ENCODE data around the gene UBE3C.

Gene UBE3C

DNA sequence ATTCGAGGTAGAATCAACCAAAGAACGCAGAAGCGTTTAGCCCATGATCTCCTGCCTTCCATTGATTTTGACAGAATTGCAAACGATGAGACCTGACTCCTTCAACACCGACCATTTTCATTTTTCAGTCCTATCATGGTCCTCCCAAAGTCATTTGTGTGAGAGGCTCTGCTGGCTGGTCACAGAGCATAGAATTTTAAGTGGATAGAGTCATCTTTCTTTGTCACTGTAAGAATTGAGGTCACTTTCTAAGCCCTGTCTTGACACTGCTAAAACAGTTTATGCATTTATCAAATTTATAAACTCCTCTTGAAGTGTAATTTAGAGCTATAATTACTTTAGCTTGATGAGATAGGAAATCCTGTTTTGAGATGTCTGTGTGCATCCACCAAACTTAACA is 72.0 kb downstream of the UBE3C start:
- H3K9ac ChIP-seq (ENCODE audit: low read depth, low read length), result no peak overlapping the region
- no peaks in the 10 kb centered on the region for H3K9me3 ChIP-seq (ENCODE audit: control insufficient read depth, insufficient read depth, low read length)
- peaks cover 74% of the 10 kb centered on the region for H3K36me3 ChIP-seq (ENCODE audit: control insufficient read depth, insufficient read depth, low read length)
- no peak overlapping the region for H3K27ac ChIP-seq (ENCODE audit: low read depth, low read length)
- H3K4me1 ChIP-seq (ENCODE audit: control insufficient read depth, insufficient read depth, low read length), result no peaks in the 10 kb centered on the region
- no peak overlapping the region for H3K4me3 ChIP-seq (ENCODE audit: low read depth, low read length)
- H3K27me3 ChIP-seq (ENCODE audit: control insufficient read depth, insufficient read depth, low read length), result no peaks in the 10 kb centered on the region

DNA sequence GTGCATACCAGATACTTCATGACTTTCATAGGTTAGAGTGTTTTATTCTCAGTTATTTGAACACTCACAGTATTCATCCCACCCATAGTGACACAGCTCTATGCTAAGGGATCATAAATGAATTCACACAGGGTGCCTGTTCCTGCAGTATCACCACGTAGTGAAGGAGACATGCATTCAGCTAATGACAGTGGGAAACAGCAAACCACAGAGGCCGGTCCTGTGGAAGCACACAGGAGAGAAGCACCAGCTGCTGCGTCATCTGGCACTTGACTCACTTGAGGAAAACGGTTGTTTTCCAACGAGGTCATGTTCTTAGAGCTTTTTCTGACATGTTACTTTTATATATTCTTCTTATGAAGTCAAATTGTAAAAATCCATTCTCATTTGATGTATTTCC is 73.0 kb downstream of the UBE3C start:
- Histone ChIP-seq H3K36me3 (ENCODE audit: control insufficient read depth, insufficient read depth, low read length) (peaks cover 78% of the 10 kb centered on the region), H3K27ac (ENCODE audit: low read depth, low read length) (no peak overlapping the region), H3K9me3 (ENCODE audit: control insufficient read depth, insufficient read depth, low read length) (no peaks in the 10 kb centered on the region)

DNA sequence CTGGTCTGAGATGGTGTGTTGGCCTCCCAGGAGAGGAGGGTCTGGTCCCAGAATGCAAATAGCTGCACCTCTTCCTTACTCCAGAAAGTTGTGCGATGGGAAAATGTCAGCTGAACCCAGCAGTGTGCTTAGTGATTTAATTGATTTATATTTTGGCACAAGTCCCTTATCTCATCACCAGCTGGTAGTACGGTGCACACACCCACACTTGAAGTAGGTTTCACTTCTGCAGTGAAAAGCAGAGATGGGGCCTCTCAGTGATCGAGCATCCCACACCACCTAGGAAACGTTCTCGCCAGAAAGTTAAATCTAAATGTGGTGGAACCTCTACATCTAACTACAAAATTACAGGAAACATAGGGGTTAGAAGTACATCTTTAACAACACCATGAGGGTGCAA is 80.4 kb downstream of the UBE3C start:
- no peak overlapping the region for H3K27ac ChIP-seq (ENCODE audit: low read depth, low read length)

More for the DNA sequence above, 73.0 kb downstream of the UBE3C start:
- H3K4me1 ChIP-seq (ENCODE audit: control insufficient read depth, insufficient read depth, low read length), result no peaks in the 10 kb centered on the region
- H3K9ac ChIP-seq (ENCODE audit: low read depth, low read length), result no peak overlapping the region
- no peak overlapping the region for H3K4me3 ChIP-seq (ENCODE audit: low read depth, low read length)
- no peaks in the 10 kb centered on the region for H3K27me3 ChIP-seq (ENCODE audit: control insufficient read depth, insufficient read depth, low read length)

DNA sequence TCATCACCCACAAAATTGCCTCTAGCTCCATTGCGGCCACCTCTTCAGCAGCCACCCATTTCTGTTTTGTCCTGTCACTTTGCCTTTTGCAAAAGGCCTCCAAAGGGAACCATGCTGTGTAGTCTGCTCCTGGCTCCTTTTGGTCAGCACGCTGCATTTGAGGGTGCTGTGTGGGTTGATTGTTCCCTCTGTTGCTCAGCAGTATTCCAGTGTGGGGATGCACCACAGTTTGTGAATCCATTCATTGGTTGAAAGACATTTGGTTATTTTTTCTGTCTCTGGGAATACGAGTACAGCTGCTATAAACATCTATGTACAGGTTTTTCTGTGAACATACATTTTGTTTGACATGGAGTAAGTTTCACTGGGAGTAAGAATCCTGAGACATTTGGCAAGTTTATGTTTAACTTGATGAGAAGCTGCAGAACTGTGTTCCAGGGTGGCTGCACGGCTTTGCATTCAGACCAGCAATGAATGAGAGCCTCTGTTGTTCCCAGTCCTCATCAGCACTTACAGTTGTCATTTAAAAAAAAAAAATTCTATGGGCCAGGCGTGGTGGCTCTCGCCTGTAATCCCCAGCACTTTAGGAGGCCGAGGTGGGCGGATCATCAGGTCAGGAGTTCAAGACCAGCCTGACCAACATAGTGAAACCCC is 82.3 kb downstream of the UBE3C start:
- H3K27me3 ChIP-seq (ENCODE audit: control insufficient read depth, insufficient read depth, low read length), result no peaks in the 10 kb centered on the region
- H3K36me3 ChIP-seq (ENCODE audit: control insufficient read depth, insufficient read depth, low read length), result peaks cover 79% of the 10 kb centered on the region
- no peak overlapping the region for H3K9ac ChIP-seq (ENCODE audit: low read depth, low read length)
- H3K27ac ChIP-seq (ENCODE audit: low read depth, low read length), result no peak overlapping the region
- no peak overlapping the region for H3K4me3 ChIP-seq (ENCODE audit: low read depth, low read length)
- no peaks in the 10 kb centered on the region for H3K9me3 ChIP-seq (ENCODE audit: control insufficient read depth, insufficient read depth, low read length)
- no peaks in the 10 kb centered on the region for H3K4me1 ChIP-seq (ENCODE audit: control insufficient read depth, insufficient read depth, low read length)

More for the DNA sequence above, 80.4 kb downstream of the UBE3C start:
- no peaks in the 10 kb centered on the region for H3K9me3 ChIP-seq (ENCODE audit: control insufficient read depth, insufficient read depth, low read length)
- no peak overlapping the region for H3K9ac ChIP-seq (ENCODE audit: low read depth, low read length)
- no peaks in the 10 kb centered on the region for H3K27me3 ChIP-seq (ENCODE audit: control insufficient read depth, insufficient read depth, low read length)
- peaks cover 75% of the 10 kb centered on the region for H3K36me3 ChIP-seq (ENCODE audit: control insufficient read depth, insufficient read depth, low read length)
- no peaks in the 10 kb centered on the region for H3K4me1 ChIP-seq (ENCODE audit: control insufficient read depth, insufficient read depth, low read length)
- H3K4me3 ChIP-seq (ENCODE audit: low read depth, low read length), result no peak overlapping the region

DNA sequence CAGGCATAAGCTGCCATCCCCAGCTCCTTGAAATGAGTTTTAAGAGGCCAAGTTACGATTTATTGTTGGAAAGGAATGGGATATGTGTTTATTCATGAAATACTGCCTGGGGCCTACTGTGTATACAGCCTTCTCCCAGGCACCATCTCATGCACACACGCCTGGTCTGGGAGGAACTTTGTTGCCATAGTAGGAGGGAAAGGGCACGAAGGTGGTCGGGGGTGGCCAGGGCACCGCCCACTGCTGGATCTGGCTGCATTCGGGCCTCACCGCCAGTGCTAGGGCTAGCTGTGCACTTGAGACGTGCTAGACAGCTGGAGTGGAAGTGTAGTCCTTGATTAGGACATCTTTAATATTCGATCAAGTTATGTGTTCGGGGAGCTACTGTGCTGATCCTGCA is 84.0 kb downstream of the UBE3C start:
- Histone ChIP-seq H3K4me3 (ENCODE audit: low read depth, low read length) (no peak overlapping the region), H3K4me1 (ENCODE audit: control insufficient read depth, insufficient read depth, low read length) (no peaks in the 10 kb centered on the region), H3K27ac (ENCODE audit: low read depth, low read length) (no peak overlapping the region), H3K36me3 (ENCODE audit: control insufficient read depth, insufficient read depth, low read length) (peaks cover 78% of the 10 kb centered on the region), H3K9ac (ENCODE audit: low read depth, low read length) (no peak overlapping the region), H3K9me3 (ENCODE audit: control insufficient read depth, insufficient read depth, low read length) (no peaks in the 10 kb centered on the region), H3K27me3 (ENCODE audit: control insufficient read depth, insufficient read depth, low read length) (no peaks in the 10 kb centered on the region)

DNA sequence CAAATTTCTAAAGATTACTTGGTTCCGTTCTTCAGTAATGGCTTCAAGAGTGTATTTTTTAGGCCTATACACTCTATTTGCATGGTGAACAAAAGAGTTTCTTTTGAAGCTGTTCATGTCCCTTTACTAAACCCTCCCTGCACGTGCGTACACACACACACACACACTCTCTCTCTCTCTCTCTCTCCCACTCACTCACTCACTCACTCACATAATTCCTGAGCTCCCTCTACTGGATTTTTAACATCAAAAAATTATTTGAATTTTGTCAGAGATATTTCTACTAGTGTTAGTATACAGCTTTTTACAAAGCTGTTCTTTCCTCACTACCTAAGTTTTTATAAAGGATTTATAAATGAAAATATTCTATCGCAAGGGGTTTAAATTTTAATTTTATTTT is 85.9 kb downstream of the UBE3C start:
- peaks cover 75% of the 10 kb centered on the region for H3K36me3 ChIP-seq (ENCODE audit: control insufficient read depth, insufficient read depth, low read length)
- no peak overlapping the region for H3K27ac ChIP-seq (ENCODE audit: low read depth, low read length)

DNA sequence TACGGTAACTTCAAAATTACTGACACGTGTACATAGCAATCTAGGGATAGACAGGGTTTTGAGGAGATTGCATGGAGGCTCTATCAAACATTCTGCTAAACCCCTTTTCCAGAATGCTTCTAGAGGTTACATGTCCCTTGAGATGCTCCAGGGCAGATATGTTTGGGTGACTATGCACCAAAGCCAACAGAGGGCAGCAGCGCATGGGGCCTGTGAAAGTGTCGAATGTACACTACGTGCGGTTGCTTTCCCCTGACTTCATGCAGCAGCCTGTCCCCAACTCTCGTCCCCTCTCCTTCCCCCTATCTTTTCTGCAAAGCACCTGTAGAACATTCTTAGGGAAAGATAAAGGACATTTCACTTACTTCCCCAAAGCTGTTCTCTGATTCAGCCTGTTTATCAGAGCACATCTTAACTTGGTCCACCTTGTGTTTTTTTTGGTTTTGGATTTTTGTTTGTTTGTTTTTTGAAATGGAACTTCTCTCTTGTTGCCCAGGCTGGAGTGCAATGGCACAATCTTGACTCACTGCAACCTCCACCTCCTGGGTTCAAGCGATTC is 90.2 kb downstream of the UBE3C start:
- Histone ChIP-seq H3K36me3 (ENCODE audit: control insufficient read depth, insufficient read depth, low read length) (peaks cover 85% of the 10 kb centered on the region), H3K27ac (ENCODE audit: low read depth, low read length) (no peak overlapping the region), H3K9ac (ENCODE audit: low read depth, low read length) (no peak overlapping the region), H3K4me3 (ENCODE audit: low read depth, low read length) (no peak overlapping the region), H3K27me3 (ENCODE audit: control insufficient read depth, insufficient read depth, low read length) (no peaks in the 10 kb centered on the region), H3K9me3 (ENCODE audit: control insufficient read depth, insufficient read depth, low read length) (no peaks in the 10 kb centered on the region), H3K4me1 (ENCODE audit: control insufficient read depth, insufficient read depth, low read length) (no peaks in the 10 kb centered on the region)

More for the DNA sequence above, 85.9 kb downstream of the UBE3C start:
- H3K4me1 ChIP-seq (ENCODE audit: control insufficient read depth, insufficient read depth, low read length), result no peaks in the 10 kb centered on the region
- no peaks in the 10 kb centered on the region for H3K9me3 ChIP-seq (ENCODE audit: control insufficient read depth, insufficient read depth, low read length)
- H3K27me3 ChIP-seq (ENCODE audit: control insufficient read depth, insufficient read depth, low read length), result no peaks in the 10 kb centered on the region
- no peak overlapping the region for H3K4me3 ChIP-seq (ENCODE audit: low read depth, low read length)
- no peak overlapping the region for H3K9ac ChIP-seq (ENCODE audit: low read depth, low read length)

DNA sequence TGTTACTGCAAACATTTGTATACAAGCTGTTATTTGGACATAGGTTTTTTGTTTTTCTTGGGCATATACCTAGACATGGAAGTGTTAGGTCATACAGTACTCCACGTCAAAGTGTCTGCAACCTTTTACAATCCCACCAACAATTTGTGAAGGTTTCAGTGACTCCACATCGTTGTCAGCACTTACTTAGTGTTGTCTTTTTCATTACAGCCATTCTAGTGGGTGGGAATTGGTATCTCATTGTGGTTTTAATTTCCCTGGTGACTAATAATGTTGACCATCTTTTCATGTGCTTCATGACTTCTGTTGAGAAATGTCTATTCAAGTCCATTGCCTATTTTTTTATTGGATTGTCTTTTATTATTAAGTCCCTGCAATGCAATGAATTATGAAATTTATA is 95.0 kb downstream of the UBE3C start:
- H3K9me3 ChIP-seq (ENCODE audit: control insufficient read depth, insufficient read depth, low read length), result no peaks in the 10 kb centered on the region
- H3K27me3 ChIP-seq (ENCODE audit: control insufficient read depth, insufficient read depth, low read length), result no peaks in the 10 kb centered on the region
- peaks cover 76% of the 10 kb centered on the region for H3K36me3 ChIP-seq (ENCODE audit: control insufficient read depth, insufficient read depth, low read length)
- H3K4me3 ChIP-seq (ENCODE audit: low read depth, low read length), result no peak overlapping the region
- no peak overlapping the region for H3K9ac ChIP-seq (ENCODE audit: low read depth, low read length)
- no peaks in the 10 kb centered on the region for H3K4me1 ChIP-seq (ENCODE audit: control insufficient read depth, insufficient read depth, low read length)
- H3K27ac ChIP-seq (ENCODE audit: low read depth, low read length), result no peak overlapping the region

DNA sequence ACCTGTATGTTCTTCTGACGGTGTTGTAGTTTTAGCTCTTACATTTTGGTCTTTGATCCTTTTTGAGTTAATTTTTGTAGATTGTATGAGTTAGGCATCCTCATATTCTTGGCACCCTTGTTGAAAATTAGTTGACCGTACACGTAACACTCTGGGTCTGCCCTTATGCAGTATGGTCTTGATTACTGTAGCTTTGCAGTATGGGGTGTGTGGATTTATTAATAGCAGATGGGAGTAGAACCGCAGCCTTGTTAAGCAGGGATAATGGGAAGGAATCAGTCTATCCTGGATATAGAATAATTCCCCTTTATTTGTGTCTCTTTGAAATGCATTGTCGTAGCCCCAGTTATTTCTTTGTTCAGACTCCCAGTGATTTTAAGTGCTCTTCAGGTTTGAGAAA is 95.5 kb downstream of the UBE3C start:
- Histone ChIP-seq H3K9me3 (ENCODE audit: control insufficient read depth, insufficient read depth, low read length) (no peaks in the 10 kb centered on the region), H3K27me3 (ENCODE audit: control insufficient read depth, insufficient read depth, low read length) (no peaks in the 10 kb centered on the region), H3K4me3 (ENCODE audit: low read depth, low read length) (no peak overlapping the region), H3K9ac (ENCODE audit: low read depth, low read length) (no peak overlapping the region), H3K4me1 (ENCODE audit: control insufficient read depth, insufficient read depth, low read length) (no peaks in the 10 kb centered on the region), H3K36me3 (ENCODE audit: control insufficient read depth, insufficient read depth, low read length) (peaks cover 76% of the 10 kb centered on the region), H3K27ac (ENCODE audit: low read depth, low read length) (no peak overlapping the region)

DNA sequence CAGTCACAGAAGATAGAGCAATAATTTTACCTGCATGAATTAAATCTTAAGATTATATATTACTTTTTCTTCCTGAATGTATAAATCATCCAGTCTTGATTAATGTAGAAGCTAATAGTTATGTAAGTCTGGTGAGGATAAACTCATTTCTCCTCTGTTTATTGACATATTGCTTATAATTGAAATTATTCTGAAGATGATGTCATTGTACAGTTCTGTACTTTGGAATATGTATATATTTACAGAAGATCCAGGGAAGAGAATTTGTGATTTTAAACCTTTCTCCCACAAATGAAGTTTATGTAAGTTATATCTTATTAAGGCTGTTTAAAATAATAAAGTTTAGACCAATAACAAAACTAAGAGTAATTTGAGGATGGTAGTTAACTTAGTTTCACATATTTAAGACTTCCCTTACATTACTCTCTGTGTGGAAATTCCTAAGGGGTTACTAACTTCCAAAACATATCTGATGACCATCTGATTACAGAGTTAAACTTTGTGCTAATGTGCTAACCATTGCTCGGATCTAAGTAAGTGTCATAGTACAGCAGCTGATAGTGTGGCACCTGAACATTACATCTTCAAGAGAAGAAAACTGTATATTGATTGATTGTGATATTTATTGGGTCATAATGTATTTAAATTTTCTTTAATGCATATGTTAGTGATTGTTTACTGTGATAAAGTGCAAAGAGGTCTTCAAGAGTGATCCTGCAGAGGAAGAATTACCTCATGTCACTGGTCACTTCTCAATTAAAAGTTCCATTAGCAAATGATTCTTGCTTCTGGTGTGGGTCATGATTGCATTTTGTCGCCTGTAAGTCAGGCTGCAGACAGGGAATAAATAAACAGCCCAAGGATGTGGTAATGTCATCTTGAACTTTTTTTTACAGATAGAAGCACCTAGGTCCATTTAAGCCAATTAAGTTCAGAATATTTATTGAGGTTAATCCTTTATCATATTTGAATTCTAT is 96.9 kb downstream of the UBE3C start:
- Histone ChIP-seq H3K4me3 (ENCODE audit: low read depth, low read length) (no peak overlapping the region), H3K9ac (ENCODE audit: low read depth, low read length) (no peak overlapping the region), H3K9me3 (ENCODE audit: control insufficient read depth, insufficient read depth, low read length) (no peaks in the 10 kb centered on the region), H3K27ac (ENCODE audit: low read depth, low read length) (no peak overlapping the region), H3K36me3 (ENCODE audit: control insufficient read depth, insufficient read depth, low read length) (peaks cover 71% of the 10 kb centered on the region), H3K4me1 (ENCODE audit: control insufficient read depth, insufficient read depth, low read length) (no peaks in the 10 kb centered on the region), H3K27me3 (ENCODE audit: control insufficient read depth, insufficient read depth, low read length) (no peaks in the 10 kb centered on the region)

DNA sequence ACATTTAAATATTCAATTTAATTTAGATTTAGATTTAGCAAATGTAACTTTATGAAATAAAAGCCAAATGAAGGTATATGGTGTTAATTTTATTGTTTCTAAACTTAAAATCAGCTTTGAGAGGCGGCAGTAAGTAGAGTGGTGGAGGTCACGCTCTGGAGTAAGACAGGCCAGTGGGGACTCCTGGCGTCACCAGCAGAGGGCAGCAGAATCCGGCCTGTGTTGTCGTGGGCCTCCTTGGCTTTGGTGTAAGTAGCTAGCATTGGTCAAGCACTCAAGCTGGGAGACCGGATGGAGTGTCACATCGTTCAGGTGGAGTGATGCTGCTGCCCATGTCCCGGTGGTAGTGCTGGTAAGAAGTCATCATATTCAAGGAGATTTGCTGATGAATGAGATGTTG is 99.4 kb downstream of the UBE3C start:
- no peaks in the 10 kb centered on the region for H3K9me3 ChIP-seq (ENCODE audit: control insufficient read depth, insufficient read depth, low read length)
- H3K4me3 ChIP-seq (ENCODE audit: low read depth, low read length), result no peak overlapping the region
- no peak overlapping the region for H3K27ac ChIP-seq (ENCODE audit: low read depth, low read length)
- H3K27me3 ChIP-seq (ENCODE audit: control insufficient read depth, insufficient read depth, low read length), result no peaks in the 10 kb centered on the region
- H3K36me3 ChIP-seq (ENCODE audit: control insufficient read depth, insufficient read depth, low read length), result peaks cover 54% of the 10 kb centered on the region
- H3K4me1 ChIP-seq (ENCODE audit: control insufficient read depth, insufficient read depth, low read length), result no peaks in the 10 kb centered on the region
- no peak overlapping the region for H3K9ac ChIP-seq (ENCODE audit: low read depth, low read length)
